ENCODE measurements around the gene SNTG2. TPM values are rescaled to one million over a fixed set of nuclear protein-coding genes. Genes with fewer than 3 reads are reported as not detected.

The SNTG2 gene
- not detected in 2 replicates for total RNA-seq (2014; rRNA removed; shearing (Covaris generic))

GRCh38 chr2:950080-950966, at the start of gene SNTG2:
SNTG2 (plus strand) TSS chr2:950849; CDS start chr2:950997, 148 bp downstream.

GRCh38 chr2:1413156-1413710, 462.6 kb downstream of the SNTG2 start, which contains the start of gene TPO:
TPO (plus strand) TSS chr2:1413463; CDS start chr2:1414409, 946 bp downstream.

